ENCODE results near the gene TRIM59. TPM values are rescaled to one million over a fixed set of nuclear protein-coding genes. Genes with fewer than 3 reads are reported as not detected.

TRIM59 gene
- total and polyA plus RNA-seq, 10 of the 15 experiments (the other 5 are each of a cell fraction or from before 2014, with no cell fraction given), result 14.4 to 105 (median 33.3) TPM

GRCh38 chr3:160477750-160478149 is 28.2 kb upstream of the TRIM59 start:
- ChIA-PET RAD21 (ENCODE audit: unreplicated experiment) (no interaction called here), SMC1A (ENCODE audit: uncharacterized antibody, unreplicated experiment) (interaction anchor here (0.6 kb wide), 1 partner anchor 212 kb away, joined by 4 read pairs; no protein-coding TSS in a partner anchor), CTCF (interaction anchor here (2.0 kb wide), 1 partner anchor 593 kb away, joined by 4 read pairs; no protein-coding TSS in a partner anchor), POLR2A (no interaction called here)
- in situ Hi-C loops (cut with MboI) (no loop called here), intact Hi-C loops (cut with micrococcal nuclease; ENCODE audit: unreplicated experiment) (no loop called here)
- Histone ChIP-seq H3K27ac (ENCODE audit: control insufficient read depth, insufficient read depth) (no peak overlapping the region), H3K4me1 (ENCODE audit: control insufficient read depth, insufficient read depth, low read length) (no peaks in the 10 kb centered on the region), H3K4me3 (no peak overlapping the region), H3K27me3 (replicated peaks in 1 of 2; ENCODE audit: control insufficient read depth in 2 of 2, insufficient read depth in 2 of 2, low read length in 1 of 2) (no peaks in the 10 kb centered on the region), H3K9me3 (replicated peaks; ENCODE audit: control insufficient read depth, insufficient read depth, low read length) (no peaks in the 10 kb centered on the region), H4K20me1 (ENCODE audit: control insufficient read depth, insufficient read depth) (no peaks in the 10 kb centered on the region), H3K9ac (ENCODE audit: control insufficient read depth, insufficient read depth, low read length) (no peak overlapping the region), H3K4me2 (ENCODE audit: control insufficient read depth, insufficient read depth) (no peak overlapping the region), H3K79me2 (ENCODE audit: control insufficient read depth, insufficient read depth, low read length) (no peaks in the 10 kb centered on the region), H2AFZ (ENCODE audit: control insufficient read depth, low read depth, low read length) (no peak overlapping the region), H3K36me3 (ENCODE audit: control insufficient read depth in 2 of 2, insufficient read depth in 2 of 2, low read length in 1 of 2) (no peaks in the 10 kb centered on the region)
- no TSS peak for BruUV-seq (replicated peaks)
- DNase-seq (ENCODE audit: low read depth, low spot score) (no peak), FAIRE-seq (no peak), ATAC-seq (no peak)
- 52% methylated on average over 5 of the region's 5 CpGs for WGBS (ENCODE audit: insufficient coverage, insufficient replicate concordance, low lambda C conversion rate, missing lambda C conversion rate)
- TF ChIP-seq CHD4 (IDR thresholded peaks at IDR 0.05) (no peak), CTCF (IDR thresholded peaks at IDR 0.05 in 2 of 3, conservative IDR thresholded peaks at IDR 0.05 in 1 of 3; ENCODE audit: control insufficient read depth in 2 of 3, extremely low read depth in 1 of 3, insufficient read depth in 1 of 3, low read depth in 3 of 3, low read length in 3 of 3) (no peak), NKRF (conservative IDR thresholded peaks at IDR 0.05) (no peak), NR2C2 (IDR thresholded peaks at IDR 0.05; ENCODE audit: borderline replicate concordance, control insufficient read depth, insufficient read length, low read depth) (no peak), HSF1 (IDR thresholded peaks at IDR 0.05; ENCODE audit: low read depth, low read length) (no peak), CEBPZ (IDR thresholded peaks at IDR 0.05; ENCODE audit: low read depth, low read length) (no peak), RAD51 (IDR thresholded peaks at IDR 0.05) (no peak), ZNF384 (IDR thresholded peaks at IDR 0.05; ENCODE audit: borderline replicate concordance, low read depth, low read length) (no peak), SPI1 (IDR thresholded peaks at IDR 0.05; ENCODE audit: borderline replicate concordance, insufficient read depth, low read depth, low read length) (no peak), ETV6 (conservative IDR thresholded peaks at IDR 0.05 in 1 of 2, IDR thresholded peaks at IDR 0.05 in 1 of 2; ENCODE audit: borderline replicate concordance in 1 of 2, low read depth in 1 of 2) (no peak), STAT1 (conservative IDR thresholded peaks at IDR 0.05) (no peak), SIX5 (IDR thresholded peaks at IDR 0.05; ENCODE audit: low read depth, low read length, severe bottlenecking) (no peak)
